ENCODE measurements around the gene RXFP4. TPM values are rescaled to one million over a fixed set of nuclear protein-coding genes. Genes with fewer than 3 reads are reported as not detected.

Gene RXFP4
- total RNA-seq, 1 experiment from 2014 or later: not detected

DNA sequence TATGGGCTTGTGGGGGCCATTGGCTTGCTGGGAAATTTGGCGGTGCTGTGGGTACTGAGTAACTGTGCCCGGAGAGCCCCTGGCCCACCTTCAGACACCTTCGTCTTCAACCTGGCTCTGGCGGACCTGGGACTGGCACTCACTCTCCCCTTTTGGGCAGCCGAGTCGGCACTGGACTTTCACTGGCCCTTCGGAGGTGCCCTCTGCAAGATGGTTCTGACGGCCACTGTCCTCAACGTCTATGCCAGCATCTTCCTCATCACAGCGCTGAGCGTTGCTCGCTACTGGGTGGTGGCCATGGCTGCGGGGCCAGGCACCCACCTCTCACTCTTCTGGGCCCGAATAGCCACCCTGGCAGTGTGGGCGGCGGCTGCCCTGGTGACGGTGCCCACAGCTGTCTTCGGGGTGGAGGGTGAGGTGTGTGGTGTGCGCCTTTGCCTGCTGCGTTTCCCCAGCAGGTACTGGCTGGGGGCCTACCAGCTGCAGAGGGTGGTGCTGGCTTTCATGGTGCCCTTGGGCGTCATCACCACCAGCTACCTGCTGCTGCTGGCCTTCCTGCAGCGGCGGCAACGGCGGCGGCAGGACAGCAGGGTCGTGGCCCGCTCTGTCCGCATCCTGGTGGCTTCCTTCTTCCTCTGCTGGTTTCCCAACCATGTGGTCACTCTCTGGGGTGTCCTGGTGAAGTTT is 550 bp downstream of the RXFP4 start:
- Histone ChIP-seq H3K9me2 (ENCODE audit: insufficient read depth) (no peaks in the 10 kb centered on the region), H3K79me2 (ENCODE audit: low read depth) (no peaks in the 10 kb centered on the region), H2AFZ (no peak overlapping the region), H3K27me3 (ENCODE audit: insufficient read depth, low read depth) (no peaks in the 10 kb centered on the region), H3K4me3 (no peak overlapping the region), H3K27ac (peak overlapping the region; percentile 85), H3K4me2 (peak overlapping the region; percentile 42), H4K20me1 (ENCODE audit: insufficient read depth) (peaks cover 17% of the 10 kb centered on the region; the same call in 1 of the 2 replicates), H3F3A (ENCODE audit: insufficient read depth, low read depth) (peaks cover 72% of the 10 kb centered on the region), H3K4me1 (replicated peaks; ENCODE audit: insufficient read depth) (peaks cover 61% of the 10 kb centered on the region), H3K36me3 (ENCODE audit: low read depth) (peaks cover 7% of the 10 kb centered on the region), H3K9me3 (ENCODE audit: insufficient read depth, low read depth) (no peaks in the 10 kb centered on the region)
- no peak for TF ChIP-seq EZH2 (IDR thresholded peaks at IDR 0.05; ENCODE audit: low read depth)
- TF ChIP-seq, protein P1, sequence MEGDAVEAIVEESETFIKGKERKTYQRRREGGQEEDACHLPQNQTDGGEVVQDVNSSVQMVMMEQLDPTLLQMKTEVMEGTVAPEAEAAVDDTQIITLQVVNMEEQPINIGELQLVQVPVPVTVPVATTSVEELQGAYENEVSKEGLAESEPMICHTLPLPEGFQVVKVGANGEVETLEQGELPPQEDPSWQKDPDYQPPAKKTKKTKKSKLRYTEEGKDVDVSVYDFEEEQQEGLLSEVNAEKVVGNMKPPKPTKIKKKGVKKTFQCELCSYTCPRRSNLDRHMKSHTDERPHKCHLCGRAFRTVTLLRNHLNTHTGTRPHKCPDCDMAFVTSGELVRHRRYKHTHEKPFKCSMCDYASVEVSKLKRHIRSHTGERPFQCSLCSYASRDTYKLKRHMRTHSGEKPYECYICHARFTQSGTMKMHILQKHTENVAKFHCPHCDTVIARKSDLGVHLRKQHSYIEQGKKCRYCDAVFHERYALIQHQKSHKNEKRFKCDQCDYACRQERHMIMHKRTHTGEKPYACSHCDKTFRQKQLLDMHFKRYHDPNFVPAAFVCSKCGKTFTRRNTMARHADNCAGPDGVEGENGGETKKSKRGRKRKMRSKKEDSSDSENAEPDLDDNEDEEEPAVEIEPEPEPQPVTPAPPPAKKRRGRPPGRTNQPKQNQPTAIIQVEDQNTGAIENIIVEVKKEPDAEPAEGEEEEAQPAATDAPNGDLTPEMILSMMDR (conservative IDR thresholded peaks at IDR 0.05): no peak
- CTCF ChIA-PET: no interaction called here
- POLR2A ChIA-PET (ENCODE audit: unreplicated experiment): no interaction called here
- BruUV-seq (replicated peaks): no TSS peak
- intact Hi-C loops (cut with micrococcal nuclease; ENCODE audit: unreplicated experiment): no loop called here
- no peak for DNase-seq

DNA sequence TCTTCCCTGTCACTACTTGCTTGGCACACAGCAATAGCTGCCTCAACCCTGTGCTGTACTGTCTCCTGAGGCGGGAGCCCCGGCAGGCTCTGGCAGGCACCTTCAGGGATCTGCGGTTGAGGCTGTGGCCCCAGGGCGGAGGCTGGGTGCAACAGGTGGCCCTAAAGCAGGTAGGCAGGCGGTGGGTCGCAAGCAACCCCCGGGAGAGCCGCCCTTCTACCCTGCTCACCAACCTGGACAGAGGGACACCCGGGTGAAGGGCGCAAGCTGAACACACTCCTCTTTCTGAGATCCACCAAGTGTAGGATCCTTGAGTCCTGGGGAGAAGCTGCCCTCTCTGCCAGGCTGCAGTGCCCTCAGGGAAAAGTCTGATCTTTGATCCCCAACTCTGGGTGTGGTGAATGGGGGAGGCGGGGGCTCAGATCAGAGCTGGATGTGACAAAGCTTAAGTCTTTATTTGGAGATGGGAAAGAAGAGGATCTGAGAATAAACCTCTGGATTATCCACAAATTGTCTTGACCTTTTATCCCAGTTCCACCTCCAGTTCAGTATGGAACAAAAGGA is 1.2 kb downstream of the RXFP4 start:
- H2AFZ ChIP-seq: no peak overlapping the region
- no peaks in the 10 kb centered on the region for H3K9me2 ChIP-seq (ENCODE audit: insufficient read depth)
- peak overlapping the region; percentile 12; the same call in 1 of the 2 replicates for H3K4me2 ChIP-seq
- H3K4me1 ChIP-seq (replicated peaks; ENCODE audit: insufficient read depth): peaks cover 61% of the 10 kb centered on the region
- intact Hi-C loops (cut with micrococcal nuclease; ENCODE audit: unreplicated experiment): no loop called here
- H3K27me3 ChIP-seq (ENCODE audit: insufficient read depth, low read depth): no peaks in the 10 kb centered on the region
- no TSS peak for BruUV-seq (replicated peaks)
- H3K9me3 ChIP-seq (ENCODE audit: insufficient read depth, low read depth): no peaks in the 10 kb centered on the region
- ChIA-PET POLR2A (ENCODE audit: unreplicated experiment) (interaction anchor here (0.5 to 0.9 kb wide), 4 partner anchors 10 to 118 kb away, joined by 3 to 6 read pairs (median 4); partner anchors contain the start of gene RAB25), CTCF (interaction anchor here (0.7 kb wide), 1 partner anchor 47 kb away, joined by 3 read pairs; no protein-coding TSS in a partner anchor)
- no peak overlapping the region for H3K4me3 ChIP-seq
- no peaks in the 10 kb centered on the region for H3K79me2 ChIP-seq (ENCODE audit: low read depth)
- TF ChIP-seq, protein P1 (conservative IDR thresholded peaks at IDR 0.05): no peak
- no peak for TF ChIP-seq EZH2 (IDR thresholded peaks at IDR 0.05; ENCODE audit: low read depth)
- DNase-seq: no peak
- H3K27ac ChIP-seq: no peak overlapping the region
- peaks cover 75% of the 10 kb centered on the region for H3F3A ChIP-seq (ENCODE audit: insufficient read depth, low read depth)
- peaks cover 21% of the 10 kb centered on the region; the same call in 1 of the 2 replicates for H4K20me1 ChIP-seq (ENCODE audit: insufficient read depth)
- H3K36me3 ChIP-seq (ENCODE audit: low read depth): peaks cover 11% of the 10 kb centered on the region

DNA sequence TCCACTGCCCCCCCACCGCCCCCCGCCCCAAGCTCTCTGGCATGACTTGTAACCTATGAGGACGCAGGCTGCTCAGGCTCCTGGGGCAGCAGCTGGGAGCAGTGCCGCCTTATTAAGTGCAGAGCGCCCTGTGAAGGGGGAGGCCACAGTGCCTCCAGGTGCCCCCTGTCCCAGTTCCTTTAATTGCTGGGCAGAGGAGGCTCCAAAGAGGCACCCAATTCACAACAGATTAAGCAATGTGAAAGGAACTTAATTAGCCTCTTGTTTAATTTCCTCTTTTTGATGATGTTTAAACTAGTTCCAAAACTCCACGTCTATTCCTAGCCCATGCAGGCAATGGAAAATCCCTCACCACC is 3.0 kb downstream of the RXFP4 start:
- Histone ChIP-seq H3K36me3 (ENCODE audit: low read depth) (peaks cover 19% of the 10 kb centered on the region), H3K4me3 (no peak overlapping the region), H3K27ac (peak overlapping the region; percentile 16; the same call in 1 of the 2 replicates), H3F3A (ENCODE audit: insufficient read depth, low read depth) (peaks cover 85% of the 10 kb centered on the region), H3K4me2 (peak overlapping the region; percentile 20; the same call in 1 of the 2 replicates), H4K20me1 (ENCODE audit: insufficient read depth) (peaks cover 21% of the 10 kb centered on the region), H3K27me3 (ENCODE audit: insufficient read depth, low read depth) (no peaks in the 10 kb centered on the region), H2AFZ (no peak overlapping the region), H3K79me2 (ENCODE audit: low read depth) (no peaks in the 10 kb centered on the region), H3K9me3 (ENCODE audit: insufficient read depth, low read depth) (no peaks in the 10 kb centered on the region), H3K4me1 (replicated peaks; ENCODE audit: insufficient read depth) (peaks cover 55% of the 10 kb centered on the region), H3K9me2 (ENCODE audit: insufficient read depth) (no peaks in the 10 kb centered on the region)
- TF ChIP-seq, protein P1 (conservative IDR thresholded peaks at IDR 0.05): no peak
- TF ChIP-seq EZH2 (IDR thresholded peaks at IDR 0.05; ENCODE audit: low read depth): no peak
- BruUV-seq (replicated peaks): no TSS peak
- CTCF ChIA-PET: interaction anchor here (0.7 kb wide), 1 partner anchor 13 kb away, joined by 4 read pairs; no protein-coding TSS in a partner anchor
- POLR2A ChIA-PET (ENCODE audit: unreplicated experiment): no interaction called here
- intact Hi-C loops (cut with micrococcal nuclease; ENCODE audit: unreplicated experiment): no loop called here
- no peak for DNase-seq
